SK-N-SH treated with all-trans-retinoic acid at 6 μM for 48 hours (cell line): ENCODE results near the gene DUSP14.
A peak's percentile ranks its signal among the peaks of the same experiment; 100 is the strongest.

ENCODE experiments used
- ATAC-seq: fragments of 200-7000 bp; cut with Tn5 transposase; 3 replicates; pipeline ENCODE4 v1.9.1; 2020; ENCODE audit warnings: mild to moderate bottlenecking, moderate library complexity
- ARNTL ChIP-seq: fragments of 450-650 bp; formaldehyde crosslinking; IDR thresholded peaks from 2 replicates; pipeline ENCODE4 v1.5.0; 2020; ENCODE audit warnings: low read depth, mild to moderate bottlenecking, moderate library complexity, borderline replicate concordance
- CSDC2 ChIP-seq: fragments of 250-450 bp; sonication (Bioruptor Pico); IDR thresholded peaks from 2 replicates; pipeline ENCODE4 v1.5.0; 2020; ENCODE audit warnings: mild to moderate bottlenecking, moderate library complexity
- ESRRG ChIP-seq: fragments of 250-450 bp; sonication (Bioruptor Pico); IDR thresholded peaks from 2 replicates; pipeline ENCODE4 v1.6.1; 2021; ENCODE audit warnings: mild to moderate bottlenecking
- OSR1 ChIP-seq: fragments of 250-450 bp; sonication (Bioruptor Pico); IDR thresholded peaks from 2 replicates; pipeline ENCODE4 v1.8.0; 2022; ENCODE audit warnings: moderate library complexity, mild to moderate bottlenecking, inconsistent platforms
- PPARA ChIP-seq: fragments of 250-450 bp; sonication (Bioruptor Pico); IDR thresholded peaks from 2 replicates; pipeline ENCODE4 v1.5.0; 2020; ENCODE audit warnings: mild to moderate bottlenecking, borderline replicate concordance
- RARB ChIP-seq: fragments of 250-450 bp; sonication (Bioruptor Pico); IDR thresholded peaks from 2 replicates; pipeline ENCODE4 v1.8.0; 2021; ENCODE audit warnings: mild to moderate bottlenecking, moderate library complexity
- SNAI2 ChIP-seq: fragments of 250-450 bp; sonication (Bioruptor Pico); IDR thresholded peaks from 2 replicates; pipeline ENCODE4 v1.5.0; 2020; ENCODE audit warnings: mild to moderate bottlenecking, moderate library complexity
- TCF4 ChIP-seq: fragments of 250-450 bp; sonication (Bioruptor Pico); IDR thresholded peaks from 2 replicates; pipeline ENCODE4 v1.8.0; 2021; ENCODE audit warnings: mild to moderate bottlenecking, moderate library complexity, borderline replicate concordance
- ZC3H10 ChIP-seq: fragments of 250-450 bp; sonication (Bioruptor Pico); IDR thresholded peaks from 2 replicates; pipeline ENCODE4 v1.5.1; 2021; ENCODE audit warnings: mild to moderate bottlenecking, moderate library complexity
- ZFP3 ChIP-seq: fragments of 250-450 bp; sonication (Bioruptor Pico); IDR thresholded peaks from 2 replicates; pipeline ENCODE4 v1.5.0; 2020; ENCODE audit warnings: mild to moderate bottlenecking, moderate library complexity
- ZFP30 ChIP-seq: fragments of 450-650 bp; formaldehyde crosslinking; IDR thresholded peaks from 2 replicates; pipeline ENCODE4 v1.5.0; 2022; ENCODE audit warnings: mild to moderate bottlenecking, moderate library complexity
- ZNF565 ChIP-seq: fragments of 450-650 bp; formaldehyde crosslinking; conservative IDR thresholded peaks from 2 replicates; pipeline ENCODE4 v1.5.0; 2020; ENCODE audit warnings: low read depth, mild to moderate bottlenecking, moderate library complexity
- ZNF70 ChIP-seq: fragments of 450-650 bp; formaldehyde crosslinking; IDR thresholded peaks from 2 replicates; pipeline ENCODE4 v1.5.0; 2020; ENCODE audit warnings: mild to moderate bottlenecking, moderate library complexity
- TF ChIP-seq, protein P1 (sequence below): fragments of 250-450 bp; sonication (Bioruptor Pico); IDR thresholded peaks from 2 replicates; pipeline ENCODE4 v1.5.0; 2020; ENCODE audit warnings: mild to moderate bottlenecking, moderate library complexity
- TF ChIP-seq, protein P2 (sequence below): fragments of 250-450 bp; sonication (Bioruptor Pico); IDR thresholded peaks from 2 replicates; pipeline ENCODE4 v1.8.0; 2020; ENCODE audit warnings: mild to moderate bottlenecking, moderate library complexity, borderline replicate concordance
- TF ChIP-seq, protein P3 (sequence below): fragments of 250-450 bp; sonication (Bioruptor Pico); IDR thresholded peaks from 2 replicates; pipeline ENCODE4 v1.5.1; 2021; ENCODE audit warnings: mild to moderate bottlenecking, moderate library complexity
- TF ChIP-seq, protein P4 (sequence below): fragments of 250-450 bp; sonication (Bioruptor Pico); IDR thresholded peaks from 2 replicates; pipeline ENCODE4 v1.5.1; 2020; ENCODE audit warnings: low read depth, mild to moderate bottlenecking, moderate library complexity
- TF ChIP-seq, protein P5 (sequence below): fragments of 250-450 bp; sonication (Bioruptor Pico); IDR thresholded peaks from 2 replicates; pipeline ENCODE4 v1.8.0; 2021; ENCODE audit warnings: low read depth, mild to moderate bottlenecking, moderate library complexity, borderline replicate concordance

DUSP14 gene

DNA sequence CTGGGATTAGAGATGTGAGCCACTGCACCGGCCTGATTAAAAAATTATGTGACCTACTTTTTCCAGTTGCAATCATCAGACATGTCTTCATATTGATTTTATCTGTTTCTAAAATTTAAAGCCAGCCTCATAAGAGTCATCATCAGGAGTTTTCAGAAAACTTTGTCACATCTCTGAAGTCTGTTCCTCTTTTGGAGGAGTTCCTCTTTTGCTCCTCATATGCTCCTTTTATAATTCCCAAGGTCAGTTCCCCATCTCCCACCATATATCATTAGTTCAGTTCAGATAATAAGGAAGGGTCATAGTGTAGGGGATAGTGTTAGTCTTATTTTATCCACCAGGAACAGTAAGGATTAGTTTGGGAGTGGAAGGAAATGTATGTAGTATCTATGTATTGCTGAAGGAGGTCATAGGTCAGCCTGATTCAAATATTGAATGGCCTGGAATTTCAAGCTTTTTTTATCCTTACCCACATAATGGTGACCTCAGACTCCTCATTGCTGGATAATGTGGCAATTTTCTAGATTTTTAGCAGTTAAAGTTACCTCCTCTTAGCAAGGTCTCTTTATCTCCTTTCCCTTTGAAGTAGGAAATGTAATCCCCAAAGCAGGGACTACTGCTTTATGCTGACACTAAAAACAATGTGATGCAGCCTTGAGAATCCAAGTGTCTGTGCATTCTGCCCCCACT, 13.8 kb upstream of the DUSP14 start:
- ATAC-seq = no peak; the same call in 2 of the 3 replicates
- TF ChIP-seq PPARA (no peak), ZNF70 (CRISPR knock-in tag) (no peak)

DNA sequence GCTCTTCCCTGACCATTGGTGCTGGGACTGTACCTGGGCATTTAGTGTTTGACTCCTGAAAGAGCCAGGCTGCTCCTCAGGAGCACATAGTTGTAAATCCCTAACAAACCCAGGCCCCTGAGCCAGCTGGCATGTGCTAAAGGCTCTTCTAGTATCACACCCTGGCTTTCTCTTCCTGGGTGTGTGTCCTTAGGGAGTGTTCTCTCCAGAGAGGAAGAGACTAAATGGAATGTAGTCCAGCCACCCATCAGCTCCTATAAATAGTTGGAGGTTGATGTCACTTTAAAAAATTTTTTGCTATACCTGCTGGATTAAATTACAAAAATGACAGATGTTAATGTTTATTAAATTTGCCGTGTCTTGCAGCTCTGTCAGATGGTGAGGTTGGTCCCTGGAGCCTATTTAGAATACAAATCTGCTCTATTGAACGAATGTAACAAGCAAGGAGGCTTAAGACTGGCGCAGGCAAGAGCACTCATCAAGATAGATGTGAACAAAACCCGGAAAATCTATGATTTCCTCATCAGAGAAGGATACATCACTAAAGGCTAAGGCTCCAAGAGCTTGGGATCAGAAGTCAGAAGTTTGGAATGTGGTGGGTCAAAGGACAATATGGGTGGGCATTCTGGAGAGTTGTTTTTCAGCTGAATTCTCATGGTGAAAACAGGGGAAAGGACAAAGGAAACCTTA, 13.1 kb upstream of the DUSP14 start:
- ATAC-seq = peak; percentile 89
- TF ChIP-seq CSDC2 (CRISPR knock-in tag) (no peak), PPARA (no peak), OSR1 (no peak), ZNF70 (CRISPR knock-in tag) (peak; percentile 57; the same call in 1 of the 2 replicates)

DNA sequence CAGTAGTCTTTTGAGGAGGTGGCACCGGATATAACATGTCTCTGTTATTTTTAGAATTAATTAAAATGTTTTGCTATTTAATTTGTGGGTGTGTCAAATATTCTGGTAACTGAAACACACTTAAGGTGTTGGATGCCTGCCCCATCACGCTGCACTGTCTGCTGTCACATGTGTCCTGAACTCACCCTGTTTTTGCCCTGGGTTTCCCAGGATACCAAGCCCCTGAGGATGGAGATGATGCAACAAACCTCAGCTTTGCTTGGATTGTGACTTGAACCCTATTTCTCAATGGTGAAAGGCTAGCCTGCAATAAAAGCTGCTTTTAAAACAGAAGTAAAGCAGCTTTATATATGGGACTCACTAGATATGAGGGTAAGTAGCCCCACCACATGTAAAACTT, 11.5 kb upstream of the DUSP14 start:
- no peak for ATAC-seq
- TF ChIP-seq ARNTL (no peak), PPARA (no peak)
- TF ChIP-seq, protein P1, sequence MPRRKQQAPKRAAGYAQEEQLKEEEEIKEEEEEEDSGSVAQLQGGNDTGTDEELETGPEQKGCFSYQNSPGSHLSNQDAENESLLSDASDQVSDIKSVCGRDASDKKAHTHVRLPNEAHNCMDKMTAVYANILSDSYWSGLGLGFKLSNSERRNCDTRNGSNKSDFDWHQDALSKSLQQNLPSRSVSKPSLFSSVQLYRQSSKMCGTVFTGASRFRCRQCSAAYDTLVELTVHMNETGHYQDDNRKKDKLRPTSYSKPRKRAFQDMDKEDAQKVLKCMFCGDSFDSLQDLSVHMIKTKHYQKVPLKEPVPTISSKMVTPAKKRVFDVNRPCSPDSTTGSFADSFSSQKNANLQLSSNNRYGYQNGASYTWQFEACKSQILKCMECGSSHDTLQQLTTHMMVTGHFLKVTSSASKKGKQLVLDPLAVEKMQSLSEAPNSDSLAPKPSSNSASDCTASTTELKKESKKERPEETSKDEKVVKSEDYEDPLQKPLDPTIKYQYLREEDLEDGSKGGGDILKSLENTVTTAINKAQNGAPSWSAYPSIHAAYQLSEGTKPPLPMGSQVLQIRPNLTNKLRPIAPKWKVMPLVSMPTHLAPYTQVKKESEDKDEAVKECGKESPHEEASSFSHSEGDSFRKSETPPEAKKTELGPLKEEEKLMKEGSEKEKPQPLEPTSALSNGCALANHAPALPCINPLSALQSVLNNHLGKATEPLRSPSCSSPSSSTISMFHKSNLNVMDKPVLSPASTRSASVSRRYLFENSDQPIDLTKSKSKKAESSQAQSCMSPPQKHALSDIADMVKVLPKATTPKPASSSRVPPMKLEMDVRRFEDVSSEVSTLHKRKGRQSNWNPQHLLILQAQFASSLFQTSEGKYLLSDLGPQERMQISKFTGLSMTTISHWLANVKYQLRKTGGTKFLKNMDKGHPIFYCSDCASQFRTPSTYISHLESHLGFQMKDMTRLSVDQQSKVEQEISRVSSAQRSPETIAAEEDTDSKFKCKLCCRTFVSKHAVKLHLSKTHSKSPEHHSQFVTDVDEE (CRISPR knock-in tag) = no peak

DNA sequence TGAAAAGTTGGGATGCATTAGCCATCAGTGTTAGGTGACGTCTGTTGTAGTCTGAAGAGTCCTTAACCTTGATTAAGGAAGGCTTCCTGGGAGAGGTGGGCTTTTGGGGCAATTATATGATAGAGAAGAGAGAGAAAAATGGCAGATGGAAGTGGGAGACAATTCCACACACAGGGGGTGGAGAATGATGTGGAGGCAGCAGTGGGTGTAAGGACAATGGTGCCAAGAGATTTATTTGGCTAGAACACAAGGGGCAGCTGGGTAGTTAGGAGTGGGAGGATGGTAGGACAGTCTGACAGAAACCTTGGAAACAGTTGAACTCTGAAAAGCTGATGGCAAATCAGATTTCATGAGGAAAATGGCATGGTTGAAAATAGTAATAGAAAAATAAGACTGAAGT, 10.7 kb upstream of the DUSP14 start:
- TF ChIP-seq CSDC2 (CRISPR knock-in tag) (no peak), ZFP30 (CRISPR knock-in tag) (no peak), ARNTL (no peak), PPARA (no peak), ZNF565 (CRISPR knock-in tag) (no peak), RARB (CRISPR knock-in tag) (no peak), TCF4 (no peak), ZC3H10 (CRISPR knock-in tag) (no peak), ESRRG (no peak), SNAI2 (CRISPR knock-in tag) (no peak), ZFP3 (CRISPR knock-in tag) (no peak), ZNF70 (CRISPR knock-in tag) (no peak)
- TF ChIP-seq, protein P2, sequence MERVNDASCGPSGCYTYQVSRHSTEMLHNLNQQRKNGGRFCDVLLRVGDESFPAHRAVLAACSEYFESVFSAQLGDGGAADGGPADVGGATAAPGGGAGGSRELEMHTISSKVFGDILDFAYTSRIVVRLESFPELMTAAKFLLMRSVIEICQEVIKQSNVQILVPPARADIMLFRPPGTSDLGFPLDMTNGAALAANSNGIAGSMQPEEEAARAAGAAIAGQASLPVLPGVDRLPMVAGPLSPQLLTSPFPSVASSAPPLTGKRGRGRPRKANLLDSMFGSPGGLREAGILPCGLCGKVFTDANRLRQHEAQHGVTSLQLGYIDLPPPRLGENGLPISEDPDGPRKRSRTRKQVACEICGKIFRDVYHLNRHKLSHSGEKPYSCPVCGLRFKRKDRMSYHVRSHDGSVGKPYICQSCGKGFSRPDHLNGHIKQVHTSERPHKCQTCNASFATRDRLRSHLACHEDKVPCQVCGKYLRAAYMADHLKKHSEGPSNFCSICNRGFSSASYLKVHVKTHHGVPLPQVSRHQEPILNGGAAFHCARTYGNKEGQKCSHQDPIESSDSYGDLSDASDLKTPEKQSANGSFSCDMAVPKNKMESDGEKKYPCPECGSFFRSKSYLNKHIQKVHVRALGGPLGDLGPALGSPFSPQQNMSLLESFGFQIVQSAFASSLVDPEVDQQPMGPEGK (CRISPR knock-in tag) = no peak
- TF ChIP-seq, protein P3, sequence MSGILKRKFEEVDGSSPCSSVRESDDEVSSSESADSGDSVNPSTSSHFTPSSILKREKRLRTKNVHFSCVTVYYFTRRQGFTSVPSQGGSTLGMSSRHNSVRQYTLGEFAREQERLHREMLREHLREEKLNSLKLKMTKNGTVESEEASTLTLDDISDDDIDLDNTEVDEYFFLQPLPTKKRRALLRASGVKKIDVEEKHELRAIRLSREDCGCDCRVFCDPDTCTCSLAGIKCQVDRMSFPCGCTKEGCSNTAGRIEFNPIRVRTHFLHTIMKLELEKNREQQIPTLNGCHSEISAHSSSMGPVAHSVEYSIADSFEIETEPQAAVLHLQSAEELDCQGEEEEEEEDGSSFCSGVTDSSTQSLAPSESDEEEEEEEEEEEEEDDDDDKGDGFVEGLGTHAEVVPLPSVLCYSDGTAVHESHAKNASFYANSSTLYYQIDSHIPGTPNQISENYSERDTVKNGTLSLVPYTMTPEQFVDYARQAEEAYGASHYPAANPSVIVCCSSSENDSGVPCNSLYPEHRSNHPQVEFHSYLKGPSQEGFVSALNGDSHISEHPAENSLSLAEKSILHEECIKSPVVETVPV (CRISPR knock-in tag) = no peak
- TF ChIP-seq, protein P4, sequence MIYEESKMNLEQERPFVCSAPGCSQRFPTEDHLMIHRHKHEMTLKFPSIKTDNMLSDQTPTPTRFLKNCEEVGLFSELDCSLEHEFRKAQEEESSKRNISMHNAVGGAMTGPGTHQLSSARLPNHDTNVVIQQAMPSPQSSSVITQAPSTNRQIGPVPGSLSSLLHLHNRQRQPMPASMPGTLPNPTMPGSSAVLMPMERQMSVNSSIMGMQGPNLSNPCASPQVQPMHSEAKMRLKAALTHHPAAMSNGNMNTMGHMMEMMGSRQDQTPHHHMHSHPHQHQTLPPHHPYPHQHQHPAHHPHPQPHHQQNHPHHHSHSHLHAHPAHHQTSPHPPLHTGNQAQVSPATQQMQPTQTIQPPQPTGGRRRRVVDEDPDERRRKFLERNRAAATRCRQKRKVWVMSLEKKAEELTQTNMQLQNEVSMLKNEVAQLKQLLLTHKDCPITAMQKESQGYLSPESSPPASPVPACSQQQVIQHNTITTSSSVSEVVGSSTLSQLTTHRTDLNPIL (CRISPR knock-in tag) = no peak
- TF ChIP-seq, protein P5, sequence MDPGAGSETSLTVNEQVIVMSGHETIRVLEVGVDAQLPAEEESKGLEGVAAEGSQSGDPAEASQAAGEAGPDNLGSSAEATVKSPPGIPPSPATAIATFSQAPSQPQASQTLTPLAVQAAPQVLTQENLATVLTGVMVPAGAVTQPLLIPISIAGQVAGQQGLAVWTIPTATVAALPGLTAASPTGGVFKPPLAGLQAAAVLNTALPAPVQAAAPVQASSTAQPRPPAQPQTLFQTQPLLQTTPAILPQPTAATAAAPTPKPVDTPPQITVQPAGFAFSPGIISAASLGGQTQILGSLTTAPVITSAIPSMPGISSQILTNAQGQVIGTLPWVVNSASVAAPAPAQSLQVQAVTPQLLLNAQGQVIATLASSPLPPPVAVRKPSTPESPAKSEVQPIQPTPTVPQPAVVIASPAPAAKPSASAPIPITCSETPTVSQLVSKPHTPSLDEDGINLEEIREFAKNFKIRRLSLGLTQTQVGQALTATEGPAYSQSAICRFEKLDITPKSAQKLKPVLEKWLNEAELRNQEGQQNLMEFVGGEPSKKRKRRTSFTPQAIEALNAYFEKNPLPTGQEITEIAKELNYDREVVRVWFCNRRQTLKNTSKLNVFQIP (CRISPR knock-in tag) = no peak
- no peak for ATAC-seq
